B cell (primary cell): Measurements from ENCODE around the gene CANT1. TPM values are rescaled to one million over a fixed set of nuclear protein-coding genes. Genes with fewer than 3 reads are reported as not detected.

Source experiments
- ATAC-seq: fragments of 200-7000 bp; cut with Tn5 transposase; one replicate; pipeline ENCODE4 v1.10.0; 2021; ENCODE audit warnings: low read depth, mild to moderate bottlenecking, moderate number of reproducible peaks, moderate library complexity
- CTCF ChIA-PET: fragments of 350-600 bp; sonication (Branson Sonifier 250); formaldehyde crosslinking; loops from one replicate; lab custom pipeline; 2021; ENCODE audit warnings: antibody characterized with exemption, inconsistent platforms; lab: Charles Lee
- POLR2A ChIA-PET: fragments of 350-600 bp; sonication (Branson Sonifier 250); formaldehyde crosslinking; loops from one replicate; lab custom pipeline; 2021; ENCODE audit warnings: antibody characterized with exemption; lab: Charles Lee
- DNase-seq: peaks from one replicate; pipeline ENCODE4 v3.0.0; 2013
- H2AFZ ChIP-seq: 2 replicates; pipeline ENCODE4 v1.6.1; 2012; ENCODE audit warnings: mild to moderate bottlenecking, low read depth, low read length; ENCODE audit not compliant: insufficient read depth, poor library complexity, severe bottlenecking
- H3K27ac ChIP-seq, 2 donors: 1 replicate in 1 of 2; 2 replicates in 1 of 2; pipeline ENCODE4 v1.5.1; 2012 to 2013; ENCODE audit warnings: low read length in 2 of 2, mild to moderate bottlenecking in 2 of 2, moderate library complexity in 1 of 2
- H3K27me3 ChIP-seq, 4 experiments: fragments of 200-600 bp in 1 of 4; sonication (generic) in 1 of 4; replicated peaks in 1 of 4; 1 replicate in 2 of 4; 2 replicates in 2 of 4; pipeline versions ENCODE4 v1.6.1 to v1.7.0; 2013 to 2016; ENCODE audit warnings: low read length in 3 of 4, mild to moderate bottlenecking in 2 of 4, mixed read lengths in 1 of 4, moderate library complexity in 1 of 4; ENCODE audit not compliant: insufficient read depth in 4 of 4, control insufficient read depth in 3 of 4; ENCODE audit errors: control extremely low read depth in 1 of 4
- H3K36me3 ChIP-seq, 2 experiments: replicated peaks in 1 of 2; 1 replicate in 1 of 2; 2 replicates in 1 of 2; pipeline versions ENCODE4 v1.6.1 to v1.7.1; 2013; ENCODE audit warnings: low read length in 1 of 2; ENCODE audit not compliant: insufficient read depth in 2 of 2, control insufficient read depth in 1 of 2; ENCODE audit errors: control extremely low read depth in 1 of 2, extremely low read depth in 1 of 2
- H3K4me1 ChIP-seq, 2 donors: fragments of 200-600 bp in 1 of 2; sonication (generic) in 1 of 2; 1 replicate in 1 of 2; 2 replicates in 1 of 2; pipeline versions ENCODE4 v1.5.1 to v1.6.1; 2013 to 2017; ENCODE audit warnings: low read length in 2 of 2; ENCODE audit not compliant: control insufficient read depth in 2 of 2, insufficient read depth in 2 of 2
- H3K4me2 ChIP-seq: replicated peaks from 2 replicates; pipeline ENCODE3; 2012; ENCODE audit warnings: mild to moderate bottlenecking, low read depth, low read length; ENCODE audit not compliant: poor library complexity, severe bottlenecking
- H3K4me3 ChIP-seq, 5 experiments: fragments of 200-600 bp in 1 of 5; sonication (generic) in 1 of 5; 1 replicate in 3 of 5; 2 replicates in 2 of 5; pipeline versions ENCODE4 v1.5.1 to v1.7.0; 2011 to 2016; ENCODE audit warnings: low read length in 4 of 5, mild to moderate bottlenecking in 4 of 5, low read depth in 2 of 5, control low read depth in 1 of 5, moderate library complexity in 1 of 5; ENCODE audit not compliant: insufficient read depth in 1 of 5; ENCODE audit errors: control extremely low read depth in 1 of 5, extremely low read depth in 1 of 5
- H3K79me2 ChIP-seq: fragments of 200-600 bp; sonication (generic); one replicate; pipeline ENCODE4 v1.6.0; 2016; ENCODE audit warnings: low read length; ENCODE audit not compliant: control insufficient read depth, insufficient read depth
- H3K9ac ChIP-seq: fragments of 200-600 bp; sonication (generic); 2 replicates; pipeline ENCODE4 v1.6.1; 2017; ENCODE audit warnings: mild to moderate bottlenecking, low read length, moderate library complexity
- H3K9me3 ChIP-seq, 3 donors: one replicate each; pipeline versions ENCODE4 v1.6.1 to v1.7.1; 2013; ENCODE audit warnings: low read length in 2 of 3; ENCODE audit not compliant: control insufficient read depth in 2 of 3, insufficient read depth in 1 of 3; ENCODE audit errors: control extremely low read depth in 1 of 3
- H4K20me1 ChIP-seq: 2 replicates; pipeline ENCODE4 v1.6.0; 2012; ENCODE audit warnings: mild to moderate bottlenecking, low read length; ENCODE audit not compliant: insufficient read depth, control insufficient read depth, poor library complexity, severe bottlenecking
- H3K27ac Mint-ChIP-seq: one replicate; pipeline ENCODE4 v1.8.0; 2021; ENCODE audit warnings: mixed read lengths
- H3K27me3 Mint-ChIP-seq: one replicate; pipeline ENCODE4 v1.8.0; 2021; ENCODE audit warnings: mixed read lengths
- H3K4me1 Mint-ChIP-seq: one replicate; pipeline ENCODE4 v1.8.0; 2021; ENCODE audit warnings: mixed read lengths
- H3K4me3 Mint-ChIP-seq: one replicate; pipeline ENCODE4 v1.8.0; 2021; ENCODE audit warnings: mixed read lengths
- H3K9me3 Mint-ChIP-seq: one replicate; pipeline ENCODE4 v1.8.0; 2022; ENCODE audit warnings: mixed read lengths; ENCODE audit not compliant: insufficient read depth
- EZH2 ChIP-seq: IDR thresholded peaks from 2 replicates; pipeline ENCODE4 v1.6.1; 2012; ENCODE audit warnings: borderline replicate concordance, low read depth, mild to moderate bottlenecking, moderate library complexity, low read length; ENCODE audit not compliant: insufficient read depth, poor library complexity, severe bottlenecking
- WGBS: methylation state at CpG from one replicate; pipeline ENCODE4 v1.1.5; 2013; ENCODE audit warnings: missing lambda C conversion rate; ENCODE audit not compliant: insufficient coverage; 5-methylcytosine and 5-hydroxymethylcytosine counted together
- intact Hi-C: fragments of 100-400 bp; cut with micrococcal nuclease; formaldehyde crosslinking; loops from one replicate; pipeline ENCODE4 v1.10.0; 2022
- polyA plus RNA-seq: library from polyadenylated mRNA; depleted of rRNA; stranded (reverse); fragments of >200 nt; gene quantifications from 2 replicates; pipeline ENCODE4 v1.2.3, GENCODE V29; 2012
- total RNA-seq, 2 donors: library from RNA; stranded (reverse); fragments of 120-200 nt in 1 of 2; gene quantifications; 1 replicate in 1 of 2; 2 replicates in 1 of 2; pipeline versions ENCODE4 v1.2.3 to v1.2.4, GENCODE V29; 2013 to 2022
- TF ChIP-seq, protein P1 (sequence below): fragments of 200-600 bp; IDR thresholded peaks from one replicate; pipeline ENCODE4 v1.8.0; 2022; ENCODE audit warnings: antibody characterized with exemption, mild to moderate bottlenecking

Gene CANT1
- total and polyA plus RNA-seq, 2 donors (not counting 1 experiment from before 2014, with no cell fraction given): 17.3 to 44.2 TPM

DNA sequence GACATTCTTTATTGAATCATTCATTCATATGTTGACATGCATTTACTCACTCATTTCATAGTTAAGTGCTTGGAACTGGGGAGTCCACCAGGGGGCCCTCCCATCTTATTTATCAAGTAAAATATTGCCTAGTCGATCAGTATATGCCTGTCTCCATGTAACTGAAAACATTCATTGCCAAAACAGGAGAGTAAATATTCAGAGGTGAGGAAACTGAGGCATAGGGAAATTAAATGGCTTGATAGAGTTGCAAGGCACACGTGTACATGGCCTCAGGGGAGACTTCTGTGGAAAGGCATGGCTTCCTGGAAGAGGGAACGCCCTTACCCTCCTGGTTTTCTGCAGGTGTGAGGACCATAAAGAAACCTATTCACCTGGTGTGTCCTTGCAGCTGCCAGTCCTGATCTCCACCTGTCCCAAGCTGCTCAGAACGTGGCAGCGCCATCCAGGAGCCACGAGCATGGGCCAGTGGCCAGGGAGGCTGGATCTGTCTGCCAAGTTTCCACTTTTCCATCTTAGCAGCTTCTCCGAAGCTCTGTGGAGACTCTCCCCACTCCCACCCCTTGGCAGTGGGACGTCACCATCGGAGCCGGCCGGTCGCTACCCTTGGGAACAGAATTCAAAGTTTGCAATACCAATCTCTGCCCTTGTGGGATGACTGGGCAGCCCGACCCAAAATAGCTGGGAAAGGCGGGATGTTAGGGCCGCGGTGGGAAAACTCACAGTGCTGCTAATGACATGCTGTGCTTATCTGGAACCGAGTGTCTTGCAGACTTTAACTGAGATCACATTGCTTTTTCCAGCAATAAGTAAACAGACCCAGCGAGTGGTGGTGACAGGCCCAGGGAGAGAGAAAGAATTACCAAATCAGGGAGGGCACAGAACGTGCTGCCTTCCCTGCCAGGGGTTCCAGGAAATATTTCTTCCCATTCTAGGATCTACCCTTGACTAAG lies 10.3 kb upstream of the CANT1 start:
- H3K4me3 Mint-ChIP-seq: no peak overlapping the region
- TF ChIP-seq, protein P1, sequence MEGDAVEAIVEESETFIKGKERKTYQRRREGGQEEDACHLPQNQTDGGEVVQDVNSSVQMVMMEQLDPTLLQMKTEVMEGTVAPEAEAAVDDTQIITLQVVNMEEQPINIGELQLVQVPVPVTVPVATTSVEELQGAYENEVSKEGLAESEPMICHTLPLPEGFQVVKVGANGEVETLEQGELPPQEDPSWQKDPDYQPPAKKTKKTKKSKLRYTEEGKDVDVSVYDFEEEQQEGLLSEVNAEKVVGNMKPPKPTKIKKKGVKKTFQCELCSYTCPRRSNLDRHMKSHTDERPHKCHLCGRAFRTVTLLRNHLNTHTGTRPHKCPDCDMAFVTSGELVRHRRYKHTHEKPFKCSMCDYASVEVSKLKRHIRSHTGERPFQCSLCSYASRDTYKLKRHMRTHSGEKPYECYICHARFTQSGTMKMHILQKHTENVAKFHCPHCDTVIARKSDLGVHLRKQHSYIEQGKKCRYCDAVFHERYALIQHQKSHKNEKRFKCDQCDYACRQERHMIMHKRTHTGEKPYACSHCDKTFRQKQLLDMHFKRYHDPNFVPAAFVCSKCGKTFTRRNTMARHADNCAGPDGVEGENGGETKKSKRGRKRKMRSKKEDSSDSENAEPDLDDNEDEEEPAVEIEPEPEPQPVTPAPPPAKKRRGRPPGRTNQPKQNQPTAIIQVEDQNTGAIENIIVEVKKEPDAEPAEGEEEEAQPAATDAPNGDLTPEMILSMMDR: peak; percentile 71
- no peak for TF ChIP-seq EZH2
- intact Hi-C loops: no loop called here
- DNase-seq: peak; percentile 50
- Histone ChIP-seq H3K4me2 (no peak overlapping the region), H3K27ac (no peak overlapping the region), H3K27me3 (peaks cover 0 to 28% (median 15%) of the 10 kb centered on the region in 4 experiments), H3K9me3 (peaks cover 1 to 5% (median 3%) of the 10 kb centered on the region in 3 donors), H3K79me2 (no peaks in the 10 kb centered on the region), H3K4me3 (no peak overlapping the region), H3K9ac (no peak overlapping the region), H4K20me1 (no peaks in the 10 kb centered on the region), H3K36me3 (no peaks in the 10 kb centered on the region), H2AFZ (no peak overlapping the region), H3K4me1 (peaks cover 11 to 12% of the 10 kb centered on the region in 2 donors)
- WGBS: 81% methylated on average over 14 of the region's 19 CpGs
- H3K27me3 Mint-ChIP-seq: peaks cover 57% of the 10 kb centered on the region
- peaks cover 9% of the 10 kb centered on the region for H3K4me1 Mint-ChIP-seq
- ChIA-PET POLR2A (no interaction called here), CTCF (interaction anchor here (0.5 to 2.1 kb wide), 3 partner anchors 26 to 373 kb away, joined by 3 to 4 read pairs (median 3); no protein-coding TSS in a partner anchor)
- no peak for ATAC-seq
- H3K27ac Mint-ChIP-seq: no peak overlapping the region
- no peaks in the 10 kb centered on the region for H3K9me3 Mint-ChIP-seq

DNA sequence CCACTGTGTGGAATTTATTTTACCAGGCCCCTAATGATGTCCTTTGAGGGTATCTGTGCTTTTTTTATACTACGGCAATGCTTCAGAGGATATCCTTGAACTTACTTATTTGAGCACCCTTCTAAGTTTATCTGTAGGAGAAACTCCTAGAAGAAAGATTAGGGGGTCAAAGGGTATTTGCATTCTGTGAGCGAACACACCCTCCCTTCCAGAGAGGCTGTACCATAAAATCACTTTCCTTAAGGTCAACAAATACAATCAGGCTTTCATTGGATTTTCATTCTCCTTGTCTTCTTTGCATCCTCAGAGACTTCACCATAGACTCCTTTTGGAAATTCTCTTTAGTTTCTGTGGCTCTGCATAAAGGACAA lies 9.7 kb upstream of the CANT1 start:
- ATAC-seq (no peak), DNase-seq (no peak)
- Histone ChIP-seq H4K20me1 (no peaks in the 10 kb centered on the region), H3K27ac (no peak overlapping the region), H3K4me1 (peaks cover 5 to 7% of the 10 kb centered on the region in 2 donors), H3K27me3 (peaks cover 0 to 22% (median 12%) of the 10 kb centered on the region in 4 experiments), H3K79me2 (no peaks in the 10 kb centered on the region), H3K4me3 (no peak overlapping the region), H3K36me3 (no peaks in the 10 kb centered on the region), H3K9ac (no peak overlapping the region), H3K9me3 (peaks cover 1 to 5% (median 3%) of the 10 kb centered on the region in 3 donors), H3K4me2 (no peak overlapping the region), H2AFZ (no peak overlapping the region)
- no peak for TF ChIP-seq EZH2
- TF ChIP-seq, protein P1: no peak
- no peak overlapping the region for H3K4me3 Mint-ChIP-seq
- ChIA-PET CTCF (interaction anchor here (2.1 kb wide), 1 partner anchor 26 kb away, joined by 4 read pairs; no protein-coding TSS in a partner anchor), POLR2A (no interaction called here)
- peaks cover 53% of the 10 kb centered on the region for H3K27me3 Mint-ChIP-seq
- H3K9me3 Mint-ChIP-seq: no peaks in the 10 kb centered on the region
- no peak overlapping the region for H3K27ac Mint-ChIP-seq
- WGBS: no CpG with 5 or more reads among the region's 2 CpGs
- intact Hi-C loops: no loop called here
- peaks cover 5% of the 10 kb centered on the region for H3K4me1 Mint-ChIP-seq
